NCI-H187 (cell line): ENCODE measurements around the gene ME2.
"Not testable (repeated sequence)": the region's sequence is repeated elsewhere in the genome, so short reads cannot be mapped to it uniquely, and the experiment has no call there.

Experiments used
- DNase-seq, 2 experiments: peaks; one replicate each; lab custom pipeline; 2025; lab: John Stamatoyannopoulos, UW

ME2 gene

GRCh38 chr18:50973367-50974126 is 94.6 kb downstream of the ME2 start:
- DNase-seq = no peak

GRCh38 chr18:50977037-50977760 is 98.3 kb downstream of the ME2 start:
- DNase-seq = no peak

DNA sequence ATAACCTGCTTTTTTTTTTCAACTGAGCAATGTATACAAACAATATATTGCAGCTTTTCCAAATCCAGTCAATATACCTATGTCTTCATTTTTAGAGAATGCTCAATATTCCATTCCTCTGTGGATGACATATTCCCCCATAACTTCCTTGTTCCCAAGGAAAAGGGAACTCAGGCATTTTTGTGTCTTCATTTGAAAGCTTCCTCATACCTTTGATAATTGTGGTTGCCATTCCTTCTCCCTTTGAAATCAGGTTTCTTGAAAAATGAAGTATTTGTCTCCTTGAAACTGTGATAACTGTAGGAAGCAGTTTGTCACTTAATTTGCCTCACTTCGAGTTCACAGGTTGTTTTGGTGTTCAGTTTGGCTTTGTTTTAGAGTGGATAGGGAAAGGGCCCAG is 102.5 kb downstream of the ME2 start:
- no peak for DNase-seq

DNA sequence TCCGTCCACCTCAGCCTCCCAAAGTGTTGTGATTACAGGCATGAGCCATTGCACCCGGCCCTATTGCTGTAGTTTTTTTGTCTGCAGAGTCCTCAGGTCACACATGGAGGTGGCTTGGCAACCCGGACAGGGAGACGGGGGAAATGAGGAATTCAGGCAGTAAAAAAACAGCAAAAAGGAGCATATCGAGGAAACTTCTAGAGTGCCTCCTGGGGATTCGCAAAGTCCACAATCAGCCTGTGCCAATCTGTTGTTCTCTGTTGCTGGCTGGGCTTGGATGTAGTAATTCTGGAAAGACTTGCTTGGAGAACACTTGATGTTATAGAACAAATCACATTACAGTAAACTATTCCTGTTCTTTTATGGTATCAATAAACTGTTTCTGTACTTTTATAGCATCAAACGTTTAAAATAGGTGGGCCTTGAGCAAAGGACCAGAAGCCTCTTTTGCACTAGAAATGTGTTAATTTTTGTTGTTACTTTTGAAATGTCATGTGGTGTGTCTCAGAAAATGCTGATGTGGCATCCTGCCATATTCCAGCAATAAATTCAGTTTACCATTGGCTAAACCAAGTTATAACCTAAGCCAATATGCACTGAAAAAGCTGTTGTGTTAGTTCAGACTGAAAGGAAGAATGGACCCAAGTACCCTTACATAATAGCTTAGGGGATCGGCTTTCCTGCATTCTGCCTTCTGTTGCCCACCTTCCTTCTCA is 103.3 kb downstream of the ME2 start:
- no peak for DNase-seq

DNA sequence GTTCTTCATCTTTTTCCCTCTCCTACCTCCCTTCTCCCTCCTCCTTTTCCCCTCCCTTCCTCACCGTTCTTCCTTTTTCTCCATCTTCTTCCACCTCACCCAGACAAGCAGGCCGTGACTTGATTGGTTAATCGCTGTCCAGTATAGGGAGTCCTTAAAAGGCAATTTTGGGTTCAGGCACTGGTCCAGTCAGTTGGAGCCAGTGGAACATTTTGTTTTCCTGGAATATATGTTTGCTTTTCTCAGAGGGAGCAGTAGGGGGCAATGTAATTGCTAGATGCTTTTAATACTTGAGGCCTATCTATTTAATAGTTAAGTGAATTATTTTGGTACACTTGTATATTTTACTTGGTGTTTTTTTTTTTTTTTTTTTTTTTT is 103.9 kb downstream of the ME2 start:
- DNase-seq = no peak

GRCh38 chr18:50986360-50987087 is 107.6 kb downstream of the ME2 start:
- DNase-seq = no peak

DNA sequence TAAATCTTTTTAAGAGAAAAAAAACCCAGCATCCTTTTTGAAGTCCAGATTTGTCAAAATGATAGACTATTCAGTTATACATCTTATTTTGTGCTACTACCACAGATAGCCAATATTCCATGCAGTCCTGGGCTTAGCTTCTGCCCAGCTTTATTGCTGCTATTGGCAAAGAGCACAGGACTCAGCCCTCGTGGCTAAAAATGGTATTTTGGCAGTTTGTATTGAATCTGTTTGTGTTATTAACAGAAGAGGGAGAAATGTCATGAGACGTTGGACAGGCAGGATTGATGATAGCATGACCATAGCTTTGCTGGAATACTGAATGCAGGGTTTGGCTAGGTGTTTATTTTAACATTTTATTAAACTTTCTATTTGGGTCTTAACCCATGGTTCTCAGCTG is 108.3 kb downstream of the ME2 start:
- DNase-seq = no peak

GRCh38 chr18:50989711-50990110 is 110.8 kb downstream of the ME2 start:
- no peak for DNase-seq

- no peak for DNase-seq
These were observed 113.4 kb downstream of the ME2 start for GRCh38 chr18:50992351-50992762.

DNA sequence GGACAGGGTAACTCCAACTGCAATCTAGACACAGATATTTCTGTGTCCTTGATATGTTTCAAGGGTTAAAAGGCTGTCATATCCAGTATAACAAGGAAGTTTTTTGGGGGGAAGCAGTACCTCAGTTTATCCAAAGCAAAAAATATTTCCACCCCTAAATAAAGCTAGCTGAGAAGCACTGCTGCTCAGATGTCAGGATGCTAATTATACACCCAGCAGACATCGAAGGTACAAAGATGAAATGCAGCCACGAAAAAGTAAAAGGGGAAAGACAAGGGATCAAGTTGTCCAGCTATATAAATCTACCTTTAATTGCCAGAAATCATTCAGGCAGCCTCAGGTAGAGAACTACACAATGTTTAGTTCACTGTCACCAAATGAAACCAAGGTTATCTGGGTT is 115.1 kb downstream of the ME2 start:
- DNase-seq = no peak

- DNase-seq = not testable (repeated sequence)
These were observed 124.3 kb downstream of the ME2 start for GRCh38 chr18:51003174-51003573.
